BJ (cell line): ENCODE results near the gene TRPM1. TPM values are rescaled to one million over a fixed set of nuclear protein-coding genes. Genes with fewer than 3 reads are reported as not detected.
"Not testable (repeated sequence)": the region's sequence is repeated elsewhere in the genome, so short reads cannot be mapped to it uniquely, and the experiment has no call there.

Experiments used
- CTCF ChIA-PET: fragments of 350-600 bp; formaldehyde crosslinking; extraction: SDS; loops from one replicate; lab custom pipeline; 2021; ENCODE audit warnings: antibody characterized with exemption, inconsistent platforms; lab: Yijun Ruan, JAX
- POLR2A ChIA-PET: fragments of 300-600 bp; sonication (Branson Sonifier 250); formaldehyde crosslinking; extraction: SDS; loops from one replicate; lab custom pipeline; 2021; ENCODE audit warnings: antibody characterized with exemption; lab: Charles Lee
- DNase-seq: peaks from one replicate; pipeline ENCODE4 v3.0.0-alpha.2; 2011; ENCODE audit warnings: low read depth
- H3K27me3 ChIP-seq: 2 replicates; pipeline ENCODE4 v1.6.0; 2011; ENCODE audit warnings: low read length; ENCODE audit not compliant: control insufficient read depth, insufficient read depth
- H3K36me3 ChIP-seq: 2 replicates; pipeline ENCODE4 v1.5.1; 2011; ENCODE audit warnings: low read length; ENCODE audit not compliant: control insufficient read depth, insufficient read depth
- H3K4me3 ChIP-seq: 2 replicates; pipeline ENCODE4 v1.5.1; 2011; ENCODE audit warnings: low read depth, mild to moderate bottlenecking, control low read depth, low read length
- CTCF ChIP-seq: IDR thresholded peaks from 2 replicates; pipeline ENCODE4 v1.5.1; 2011; ENCODE audit warnings: low read depth, mild to moderate bottlenecking, control low read depth, inconsistent platforms, low read length, moderate library complexity; ENCODE audit not compliant: insufficient read depth
- polyA plus RNA-seq: library from polyadenylated mRNA; depleted of rRNA; stranded (reverse); fragments of >200 nt; gene quantifications from 2 replicates; pipeline ENCODE4 v1.2.3, GENCODE V29; 2011

Gene TRPM1
- polyA plus RNA-seq, 1 experiment, result 0.44 TPM

DNA sequence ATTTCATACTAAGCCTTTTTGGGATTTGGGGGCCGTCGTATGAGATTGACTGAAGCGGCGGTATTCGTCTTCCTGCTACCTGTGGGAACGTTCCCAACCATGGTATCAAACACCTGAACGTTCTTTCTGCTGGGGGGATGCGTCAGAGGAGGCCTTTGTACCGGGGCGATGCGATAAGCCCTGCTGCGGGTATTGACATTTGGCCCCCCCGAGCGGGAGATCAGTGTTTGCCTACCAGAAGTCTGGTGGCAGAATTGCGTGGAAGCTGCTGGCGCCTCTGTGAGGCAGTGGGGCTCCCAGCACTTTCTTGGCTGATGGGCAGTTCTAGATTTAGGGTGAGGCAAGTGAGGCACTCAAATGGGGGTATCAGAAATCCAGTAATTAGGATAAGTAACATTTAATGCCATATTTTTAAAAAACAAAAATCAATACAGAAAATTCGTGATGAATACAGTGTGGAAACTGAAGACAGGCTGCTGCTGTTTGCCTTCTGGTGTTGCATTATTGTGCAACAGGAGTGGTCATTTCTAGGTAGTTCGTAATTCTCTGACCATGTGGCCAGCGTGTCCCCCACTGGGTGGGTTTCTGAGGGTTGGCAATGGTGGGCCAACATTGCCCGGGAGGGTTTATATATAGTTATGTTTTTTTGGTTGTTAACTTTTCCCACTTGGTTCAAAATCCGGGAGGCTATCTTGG is 12.7 kb downstream of the TRPM1 start:
- no peak for TF ChIP-seq CTCF
- POLR2A ChIA-PET, result no interaction called here
- no peaks in the 10 kb centered on the region for H3K36me3 ChIP-seq
- no peak overlapping the region for H3K4me3 ChIP-seq
- DNase-seq, result no peak
- no peaks in the 10 kb centered on the region; the same call in 1 of the 2 replicates for H3K27me3 ChIP-seq
- CTCF ChIA-PET, result no interaction called here

DNA sequence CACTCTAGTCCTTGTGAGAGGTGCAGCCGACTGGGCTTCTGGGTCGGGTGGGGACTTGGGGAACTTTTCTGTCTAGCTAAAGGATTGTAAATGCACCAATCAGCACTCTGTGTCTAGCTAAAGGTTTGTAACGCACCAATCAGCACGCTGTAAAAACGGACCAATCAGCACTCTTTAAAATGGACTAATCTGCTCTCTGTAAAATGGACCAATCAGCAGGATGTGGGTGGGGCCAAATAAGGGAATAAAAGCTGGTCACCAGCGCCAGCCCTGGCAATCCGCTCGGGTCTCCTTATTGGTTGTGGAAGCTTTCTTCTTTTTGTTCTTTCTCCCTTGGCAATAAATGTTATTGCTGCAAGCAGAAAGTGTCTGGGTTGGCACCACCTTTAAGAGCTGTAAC is 13.5 kb downstream of the TRPM1 start:
- DNase-seq, CTCF ChIA-PET, H3K27me3 ChIP-seq, H3K36me3 ChIP-seq, H3K4me3 ChIP-seq, POLR2A ChIA-PET: not testable (repeated sequence)

GRCh38 chr15:31086344-31086743 is 15.2 kb downstream of the TRPM1 start:
- no peaks in the 10 kb centered on the region for H3K36me3 ChIP-seq
- ChIA-PET POLR2A (no interaction called here), CTCF (no interaction called here)
- H3K27me3 ChIP-seq, result no peaks in the 10 kb centered on the region; the same call in 1 of the 2 replicates
- DNase-seq, result no peak
- no peak for TF ChIP-seq CTCF
- no peak overlapping the region for H3K4me3 ChIP-seq

GRCh38 chr15:31085359-31085758 is 16.2 kb downstream of the TRPM1 start:
- Histone ChIP-seq H3K4me3 (no peak overlapping the region), H3K36me3 (no peaks in the 10 kb centered on the region), H3K27me3 (no peaks in the 10 kb centered on the region)
- CTCF ChIA-PET, result no interaction called here
- POLR2A ChIA-PET, result no interaction called here
- DNase-seq, result no peak
- no peak for TF ChIP-seq CTCF

- CTCF ChIA-PET, result no interaction called here
- no peaks in the 10 kb centered on the region for H3K36me3 ChIP-seq
- H3K4me3 ChIP-seq, result no peak overlapping the region
- no peaks in the 10 kb centered on the region for H3K27me3 ChIP-seq
- DNase-seq, result no peak
- POLR2A ChIA-PET, result interaction anchor here (1.0 kb wide), 1 partner anchor 59 kb away, joined by 3 read pairs; no protein-coding TSS in a partner anchor
- no peak for TF ChIP-seq CTCF
These were observed 17.3 kb downstream of the TRPM1 start for GRCh38 chr15:31084176-31084575.
